ENCODE data around the gene PPFIA2. TPM values are rescaled to one million over a fixed set of nuclear protein-coding genes. Genes with fewer than 3 reads are reported as not detected.

The PPFIA2 gene
- 2.2 and 4.4 TPM in 2 replicates for total RNA-seq

DNA sequence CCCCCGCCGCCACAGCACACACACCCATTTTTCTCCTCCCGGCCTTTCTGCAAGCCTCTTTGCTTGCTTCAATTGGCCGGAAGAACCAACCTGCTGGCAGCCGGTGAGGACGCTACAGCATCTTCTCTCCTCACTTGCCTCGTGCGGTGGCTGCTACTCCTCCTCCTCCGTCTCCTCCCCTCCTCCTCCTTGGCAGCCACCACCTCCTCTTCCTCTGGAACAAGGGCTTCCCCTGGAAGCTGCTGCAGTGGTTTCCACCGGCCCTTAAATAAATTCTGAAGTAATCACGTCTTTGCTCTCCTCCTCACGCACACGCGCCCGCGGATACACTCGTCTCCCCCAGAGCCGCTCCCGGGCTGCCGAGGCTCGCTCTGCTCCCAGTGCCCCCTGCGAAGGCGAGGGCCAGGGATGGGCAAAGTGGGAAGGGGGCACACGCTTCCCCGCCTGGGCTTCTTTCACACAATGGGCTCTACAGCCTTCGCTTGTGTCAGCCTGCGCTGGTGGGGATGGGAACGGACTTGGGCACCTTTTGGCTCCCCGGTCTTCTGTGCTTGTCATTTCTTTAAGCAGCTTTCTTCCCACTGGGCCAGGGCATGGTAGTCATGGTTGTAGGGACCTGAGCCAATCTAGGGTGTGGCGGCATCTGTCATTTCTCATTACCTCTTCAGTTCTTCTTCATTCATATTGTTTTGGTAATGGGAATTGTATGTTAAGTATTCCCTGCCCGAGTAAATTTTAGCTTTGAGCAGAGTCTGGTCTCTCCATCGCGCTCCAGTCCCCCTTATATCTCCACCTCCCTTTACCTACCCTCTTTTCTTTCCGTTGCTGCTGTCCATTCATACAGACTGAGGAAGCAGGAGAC lies at the start of gene PPFIA2:
TSS of gene PPFIA2 (minus strand) at position 161 of the 862 bp plus-strand sequence.

